GM12874 (cell line): ENCODE measurements around the gene ADAMTSL1.

Experiments used
- TF ChIP-seq, protein P1 (sequence below): IDR thresholded peaks from 2 replicates; pipeline ENCODE4 v1.5.1; 2011; ENCODE audit warnings: low read depth, mild to moderate bottlenecking, control low read depth, low read length, moderate library complexity; ENCODE audit not compliant: insufficient read depth

Gene ADAMTSL1

DNA sequence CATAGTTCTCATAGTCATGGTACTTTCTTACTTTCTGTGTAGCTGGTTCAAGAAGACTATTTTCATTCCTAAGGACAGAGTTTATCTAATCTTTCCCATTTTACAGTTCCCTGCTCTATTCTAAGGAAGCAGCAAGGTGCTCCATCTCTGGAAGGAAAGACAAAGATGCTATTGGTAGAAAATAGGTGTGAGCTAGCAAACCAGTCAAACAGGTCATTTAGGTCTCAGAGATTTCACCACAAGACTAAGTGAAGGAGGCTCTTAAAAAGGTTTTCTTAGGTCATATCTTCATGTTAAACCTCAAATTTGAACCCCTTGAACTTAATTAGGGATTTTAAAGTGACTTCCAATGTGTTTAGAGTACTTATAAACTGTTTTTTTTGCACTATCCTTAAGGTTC is 62.6 kb downstream of the ADAMTSL1 start:
- TF ChIP-seq, protein P1, sequence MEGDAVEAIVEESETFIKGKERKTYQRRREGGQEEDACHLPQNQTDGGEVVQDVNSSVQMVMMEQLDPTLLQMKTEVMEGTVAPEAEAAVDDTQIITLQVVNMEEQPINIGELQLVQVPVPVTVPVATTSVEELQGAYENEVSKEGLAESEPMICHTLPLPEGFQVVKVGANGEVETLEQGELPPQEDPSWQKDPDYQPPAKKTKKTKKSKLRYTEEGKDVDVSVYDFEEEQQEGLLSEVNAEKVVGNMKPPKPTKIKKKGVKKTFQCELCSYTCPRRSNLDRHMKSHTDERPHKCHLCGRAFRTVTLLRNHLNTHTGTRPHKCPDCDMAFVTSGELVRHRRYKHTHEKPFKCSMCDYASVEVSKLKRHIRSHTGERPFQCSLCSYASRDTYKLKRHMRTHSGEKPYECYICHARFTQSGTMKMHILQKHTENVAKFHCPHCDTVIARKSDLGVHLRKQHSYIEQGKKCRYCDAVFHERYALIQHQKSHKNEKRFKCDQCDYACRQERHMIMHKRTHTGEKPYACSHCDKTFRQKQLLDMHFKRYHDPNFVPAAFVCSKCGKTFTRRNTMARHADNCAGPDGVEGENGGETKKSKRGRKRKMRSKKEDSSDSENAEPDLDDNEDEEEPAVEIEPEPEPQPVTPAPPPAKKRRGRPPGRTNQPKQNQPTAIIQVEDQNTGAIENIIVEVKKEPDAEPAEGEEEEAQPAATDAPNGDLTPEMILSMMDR: no peak

DNA sequence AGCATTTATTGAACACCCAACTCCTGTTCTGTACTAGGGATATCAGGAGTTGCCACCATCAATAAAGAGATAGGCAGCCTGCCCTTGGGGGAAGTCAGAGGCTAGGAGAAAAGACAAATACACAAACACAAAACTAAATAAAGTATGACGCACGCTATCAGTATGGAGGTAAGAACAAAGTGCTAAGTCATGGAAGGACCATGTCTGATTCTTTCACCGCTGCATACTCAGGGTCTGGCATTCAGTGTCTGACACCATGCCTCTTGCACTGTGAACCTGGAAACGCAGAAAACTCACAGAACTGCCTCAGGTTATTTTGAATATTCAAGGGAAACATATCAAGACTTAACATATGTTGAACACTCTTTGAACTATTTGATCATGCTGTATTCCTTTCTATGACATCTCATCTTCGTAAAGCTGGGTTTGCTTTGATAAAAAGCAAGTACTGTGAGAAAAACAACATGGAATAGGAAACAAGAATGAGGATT is 65.3 kb downstream of the ADAMTSL1 start:
- TF ChIP-seq, protein P1: no peak

DNA sequence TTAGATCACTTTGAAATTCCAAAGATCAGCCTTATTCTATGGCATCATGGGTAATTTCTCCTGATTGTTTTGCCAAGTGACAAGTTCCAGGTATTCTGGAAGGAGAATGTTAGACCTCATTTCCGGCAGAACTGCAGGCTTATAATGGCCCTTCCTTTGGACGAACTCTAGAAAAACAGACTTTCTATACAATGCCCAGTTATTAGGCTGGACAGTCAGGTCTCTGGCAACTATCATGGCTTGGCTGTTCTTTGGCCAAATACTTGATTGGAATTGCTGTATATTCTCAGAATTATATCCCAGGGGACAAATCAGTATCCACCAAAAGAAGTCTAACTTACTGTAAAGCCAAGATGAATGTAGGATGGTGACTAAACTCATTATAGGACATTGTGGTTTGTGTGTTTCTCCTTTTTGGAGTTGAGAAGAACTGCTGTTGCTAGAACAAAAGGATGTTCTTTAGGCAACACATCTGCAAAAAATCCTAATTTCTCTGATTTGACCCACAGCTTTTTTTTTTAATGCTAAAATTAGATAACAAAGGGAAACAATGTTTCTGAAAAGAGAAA is 69.0 kb downstream of the ADAMTSL1 start:
- TF ChIP-seq, protein P1: no peak

DNA sequence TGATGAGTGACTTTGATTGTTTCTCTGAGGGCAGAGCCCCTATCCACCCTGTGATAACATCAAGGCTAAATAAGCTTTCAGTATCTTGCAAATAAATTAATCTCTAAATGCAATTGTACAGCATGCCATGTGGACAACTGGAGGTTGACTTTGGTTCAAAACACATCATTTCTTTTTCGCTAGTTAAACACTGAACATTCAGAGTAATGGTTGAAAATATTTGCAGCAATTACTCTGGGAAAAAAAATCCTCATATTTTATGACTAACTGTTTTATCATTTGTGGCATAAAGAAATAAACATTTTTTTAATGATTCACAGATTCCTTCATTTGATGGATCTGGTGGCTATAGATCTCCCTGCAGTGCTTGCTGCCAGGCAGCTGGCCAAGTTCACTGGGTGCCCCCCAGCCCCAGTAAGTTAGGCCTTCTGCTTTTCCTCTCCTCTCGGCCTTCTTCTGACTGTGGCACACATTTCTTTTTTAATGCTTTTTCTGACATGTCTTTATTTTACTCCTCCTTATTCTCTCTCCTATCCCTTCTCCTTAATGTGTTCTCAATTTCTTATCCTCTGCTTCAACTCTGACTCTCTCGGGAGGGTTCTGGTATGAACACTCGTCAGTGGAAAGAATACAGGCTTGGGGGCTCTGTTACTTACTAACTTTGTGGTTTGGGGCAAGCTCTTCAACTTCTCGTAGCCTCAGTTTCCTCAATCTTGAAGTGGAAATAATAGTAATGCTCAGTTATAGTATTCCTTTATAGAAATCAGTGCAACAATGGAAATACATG is 69.6 kb downstream of the ADAMTSL1 start:
- TF ChIP-seq, protein P1: no peak

DNA sequence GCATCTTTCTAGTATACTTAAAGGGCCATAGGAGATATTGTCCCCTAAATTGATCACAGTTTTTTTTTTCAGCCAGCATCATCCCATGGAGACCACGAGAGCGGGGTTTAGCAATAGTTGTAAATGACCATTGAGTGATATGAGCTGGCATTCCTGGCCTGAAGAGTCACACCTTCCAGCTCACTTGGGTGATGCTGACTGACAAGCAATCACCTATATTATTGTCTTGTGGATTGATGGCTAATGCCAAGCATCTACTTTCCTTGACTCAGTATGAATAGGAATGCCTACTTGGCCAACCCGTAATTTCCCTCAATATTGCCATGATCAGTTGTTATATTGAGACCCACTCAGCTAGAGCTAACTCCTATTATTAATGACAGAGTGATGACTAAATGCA is 70.5 kb downstream of the ADAMTSL1 start:
- TF ChIP-seq, protein P1: no peak

DNA sequence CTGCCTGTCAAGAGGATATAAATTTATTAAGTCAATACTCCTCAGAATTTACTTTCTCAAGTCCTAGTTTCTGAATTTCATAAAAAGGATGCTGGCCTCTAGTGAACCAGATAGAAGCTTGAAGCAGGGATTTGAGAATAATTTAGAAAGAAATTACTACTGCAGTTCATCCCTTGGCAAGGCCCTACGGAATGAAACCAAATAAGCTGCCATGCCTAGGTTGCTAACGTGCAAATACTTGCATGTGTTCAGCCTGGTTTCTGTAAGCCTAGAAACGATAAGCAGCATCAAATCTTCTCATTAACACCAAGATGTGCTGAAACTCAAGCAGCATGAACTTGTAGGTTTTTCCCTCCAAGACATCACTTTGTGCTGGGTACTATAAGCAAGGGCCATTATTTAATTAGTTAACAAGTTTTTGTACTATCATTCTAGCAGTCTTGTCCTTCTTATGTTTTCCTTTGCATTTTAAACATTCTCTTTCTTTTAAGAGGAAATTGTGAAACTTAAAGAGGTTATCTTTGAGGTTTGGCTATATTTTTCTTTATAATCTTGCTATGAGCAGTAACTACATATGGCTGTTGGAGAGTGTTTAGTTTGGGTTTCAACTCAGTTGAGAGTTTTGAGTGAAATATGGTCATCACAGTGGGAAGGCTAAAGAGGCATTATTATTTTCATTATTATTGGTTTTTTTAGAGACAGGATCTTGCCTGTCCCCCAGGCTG is 71.8 kb downstream of the ADAMTSL1 start:
- TF ChIP-seq, protein P1: no peak

DNA sequence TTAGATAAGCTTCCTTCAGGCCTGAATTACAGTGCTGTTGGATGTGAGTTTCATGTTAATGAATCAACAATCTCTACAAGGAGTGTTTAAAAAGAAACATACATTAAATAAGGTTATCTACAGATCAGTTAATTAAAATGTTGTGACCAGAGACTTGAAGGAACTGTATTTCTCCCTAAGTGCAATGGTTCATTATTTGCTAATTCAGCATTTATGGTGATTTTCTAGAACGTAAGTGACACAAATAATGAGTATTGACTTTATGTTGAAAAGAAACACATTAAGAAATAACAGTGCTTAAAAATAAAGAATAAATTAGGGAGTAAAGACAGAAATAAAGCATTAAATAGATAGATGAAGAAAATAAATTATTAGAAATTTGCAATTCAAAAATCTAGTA is 74.5 kb downstream of the ADAMTSL1 start:
- TF ChIP-seq, protein P1: no peak
